Frontal cortex (tissue), 4 donors: ENCODE measurements around the gene TMEM11. TPM values are rescaled to one million over a fixed set of nuclear protein-coding genes. Genes with fewer than 3 reads are reported as not detected.
A peak's percentile ranks its signal among the peaks of the same experiment; 100 is the strongest.

Source experiments
- DNase-seq, 2 donors: peaks; one replicate each; pipeline ENCODE4 v3.0.0; 2012; ENCODE audit warnings: low spot score in 2 of 2
- FAIRE-seq: peaks from 2 replicates; lab custom pipeline; 2012; peaks lifted over from hg19 to GRCh38; lab: Jason Lieb, UNC
- total RNA-seq: library from RNA; depleted of rRNA; stranded (reverse); fragments of >200 nt; gene quantifications from one replicate; pipeline ENCODE4 v1.2.3, GENCODE V29; 2014
- donor health status: control.
- donor health status: control.
- donor health status: control.

Gene TMEM11, protein sequence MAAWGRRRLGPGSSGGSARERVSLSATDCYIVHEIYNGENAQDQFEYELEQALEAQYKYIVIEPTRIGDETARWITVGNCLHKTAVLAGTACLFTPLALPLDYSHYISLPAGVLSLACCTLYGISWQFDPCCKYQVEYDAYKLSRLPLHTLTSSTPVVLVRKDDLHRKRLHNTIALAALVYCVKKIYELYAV
- 11.0 TPM for total RNA-seq

DNA sequence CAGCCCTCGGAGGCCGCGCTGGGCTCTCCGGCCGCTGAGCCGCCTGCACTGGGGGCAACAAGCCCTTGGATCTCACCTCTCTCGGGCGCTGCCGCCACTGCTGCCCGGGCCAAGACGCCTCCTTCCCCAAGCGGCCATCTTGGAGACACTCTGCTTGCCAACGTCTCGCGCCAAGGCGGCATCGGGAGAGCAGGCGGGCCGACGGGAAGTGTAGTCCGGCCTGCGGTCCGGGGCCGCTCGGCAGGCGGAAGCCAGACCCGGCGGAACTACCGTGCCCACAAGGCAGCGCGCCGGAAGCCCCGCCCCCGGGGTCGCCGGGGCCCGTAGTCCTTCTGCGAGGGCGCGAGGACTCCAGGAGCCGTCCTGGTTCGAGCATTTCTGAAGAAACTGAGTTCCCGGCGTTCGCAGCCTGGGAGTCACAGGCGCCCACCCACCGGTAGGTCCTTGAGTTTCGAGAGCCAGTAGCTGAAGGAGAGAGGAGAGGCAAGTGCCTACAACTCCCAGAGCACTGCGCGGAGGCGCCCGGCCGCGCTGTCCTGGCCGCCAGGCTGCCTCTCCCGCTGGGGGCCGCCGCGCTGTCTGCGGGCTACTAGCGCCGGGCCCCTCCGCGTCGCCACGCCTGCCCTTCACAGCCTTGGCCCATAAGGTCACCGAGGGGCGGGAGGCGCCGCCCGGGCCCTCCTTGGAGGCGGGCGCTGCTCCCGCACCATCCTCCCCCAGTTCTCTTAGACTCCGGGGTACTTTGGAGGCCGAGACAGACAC lies at the start of gene TMEM11:
Gene TMEM11, minus strand, starts transcription at position 147 of the 762 bp plus-strand sequence. Its CDS starts 9 bp downstream, at position 138.
- DNase-seq (peak; percentile 99), FAIRE-seq (no peak)

DNA sequence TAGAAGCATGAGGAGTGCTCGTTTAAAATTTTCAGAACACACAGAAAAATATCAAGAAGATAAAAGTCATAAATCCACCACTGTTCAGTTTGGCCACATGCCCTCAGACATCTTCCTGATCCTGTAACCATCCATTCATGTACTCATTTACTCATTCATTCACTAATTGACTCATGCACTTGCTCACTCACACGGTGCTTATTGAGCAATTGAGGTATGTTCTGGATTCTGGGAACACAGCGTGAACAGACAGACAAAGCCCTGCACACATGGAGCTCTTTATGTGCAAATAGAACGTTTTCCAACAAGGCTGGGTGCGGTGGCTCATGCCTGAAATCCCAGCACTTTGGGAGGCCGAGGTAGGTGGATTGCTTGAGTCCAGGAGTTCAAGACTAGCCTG lies 49.4 kb upstream of the TMEM11 start:
- no peak for FAIRE-seq
- no peak for DNase-seq

DNA sequence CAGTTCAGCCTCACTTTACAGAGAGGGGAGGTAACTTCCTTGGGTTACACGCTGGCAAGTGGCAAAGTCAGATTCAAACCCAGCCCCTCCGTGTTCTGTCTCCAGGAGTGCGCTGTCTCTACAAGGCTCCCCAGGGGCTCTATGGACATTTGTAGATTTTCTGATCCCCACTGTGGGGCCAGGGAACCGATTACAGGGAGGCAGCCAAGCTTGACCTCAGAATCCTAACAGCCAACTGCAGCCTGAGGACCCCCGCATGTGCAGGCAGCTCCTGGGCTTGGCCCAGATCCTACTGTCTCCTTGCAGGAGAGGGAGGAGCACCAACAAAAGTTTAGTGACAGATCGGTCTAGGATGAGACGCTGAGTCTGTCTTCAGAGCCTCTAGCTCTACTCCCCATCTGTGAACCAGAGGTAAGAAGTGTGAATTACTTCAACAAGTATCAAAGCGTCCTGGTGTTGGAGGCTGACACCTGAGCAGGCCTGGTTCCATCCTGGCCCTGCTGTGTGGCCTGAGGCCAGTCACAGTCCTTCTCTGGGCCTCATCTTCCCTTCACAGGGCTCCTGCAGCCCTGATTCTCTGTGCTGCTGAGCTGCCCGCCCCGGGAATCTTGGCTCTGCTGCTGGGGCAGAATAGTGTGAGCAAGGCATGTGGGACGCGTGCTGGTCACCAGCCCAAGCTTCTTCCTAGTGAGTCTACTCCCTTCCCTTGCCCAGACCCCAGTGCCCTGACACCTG lies 48.5 kb upstream of the TMEM11 start:
- FAIRE-seq (no peak), DNase-seq (no peak)

DNA sequence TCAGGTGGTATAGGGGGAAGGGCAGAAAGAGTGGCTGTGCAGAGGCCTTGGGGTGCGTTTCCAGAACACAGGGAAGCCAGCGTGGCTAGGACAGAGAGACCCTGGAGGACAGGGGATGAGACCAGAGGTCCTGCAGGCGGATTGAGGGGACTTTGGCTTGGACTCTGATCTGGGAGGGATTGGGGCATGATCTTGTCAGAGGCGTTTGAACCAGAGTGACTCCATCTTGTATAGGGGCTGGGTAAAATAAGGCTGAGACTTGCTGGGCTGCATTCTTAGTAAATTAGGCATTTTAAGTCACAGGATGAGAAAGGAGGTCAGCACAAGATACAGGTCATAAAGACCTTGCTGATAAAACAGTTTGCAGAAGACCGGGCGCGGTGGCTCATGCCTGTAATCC lies 44.6 kb upstream of the TMEM11 start:
- no peak for FAIRE-seq

DNA sequence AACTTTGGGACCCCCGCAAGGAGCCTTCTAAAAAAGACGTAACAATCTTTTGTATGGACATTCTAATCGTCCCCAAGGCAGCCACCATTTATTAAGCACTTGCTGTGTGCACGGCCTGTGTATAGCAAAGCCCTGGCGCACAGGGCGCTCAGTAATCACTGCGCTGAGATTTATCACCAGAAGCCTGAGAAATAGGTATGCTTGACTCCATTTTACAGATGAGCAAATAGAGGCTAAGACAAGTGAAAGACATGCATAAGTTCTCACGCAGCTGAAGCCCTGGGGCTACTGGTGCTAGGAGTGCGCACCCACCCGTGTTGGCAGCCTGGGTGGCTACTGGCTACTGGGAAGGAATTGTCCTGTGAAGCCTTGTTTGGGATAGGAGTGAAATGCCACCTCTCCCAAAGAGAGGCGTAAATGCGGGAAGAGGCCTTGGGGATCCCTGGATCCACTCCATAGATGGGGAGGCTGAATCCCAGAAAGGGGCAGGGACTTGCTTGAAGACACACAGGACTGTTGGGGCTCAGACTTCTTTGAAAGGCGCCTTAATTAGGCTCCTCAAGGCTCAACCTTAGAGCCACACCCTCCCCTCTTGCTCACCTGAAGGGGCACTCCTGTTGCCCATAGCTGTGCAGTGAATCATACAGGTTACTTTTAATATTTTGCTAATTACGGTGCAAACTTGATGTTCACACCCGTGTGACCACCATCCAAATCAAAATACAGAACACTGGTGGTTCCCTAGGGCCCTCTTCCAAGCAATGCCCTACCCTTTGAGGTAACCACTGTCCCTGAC lies 39.9 kb upstream of the TMEM11 start:
- DNase-seq, result no peak
- no peak for FAIRE-seq

More for the DNA sequence above, 44.6 kb upstream of the TMEM11 start:
- no peak for DNase-seq

DNA sequence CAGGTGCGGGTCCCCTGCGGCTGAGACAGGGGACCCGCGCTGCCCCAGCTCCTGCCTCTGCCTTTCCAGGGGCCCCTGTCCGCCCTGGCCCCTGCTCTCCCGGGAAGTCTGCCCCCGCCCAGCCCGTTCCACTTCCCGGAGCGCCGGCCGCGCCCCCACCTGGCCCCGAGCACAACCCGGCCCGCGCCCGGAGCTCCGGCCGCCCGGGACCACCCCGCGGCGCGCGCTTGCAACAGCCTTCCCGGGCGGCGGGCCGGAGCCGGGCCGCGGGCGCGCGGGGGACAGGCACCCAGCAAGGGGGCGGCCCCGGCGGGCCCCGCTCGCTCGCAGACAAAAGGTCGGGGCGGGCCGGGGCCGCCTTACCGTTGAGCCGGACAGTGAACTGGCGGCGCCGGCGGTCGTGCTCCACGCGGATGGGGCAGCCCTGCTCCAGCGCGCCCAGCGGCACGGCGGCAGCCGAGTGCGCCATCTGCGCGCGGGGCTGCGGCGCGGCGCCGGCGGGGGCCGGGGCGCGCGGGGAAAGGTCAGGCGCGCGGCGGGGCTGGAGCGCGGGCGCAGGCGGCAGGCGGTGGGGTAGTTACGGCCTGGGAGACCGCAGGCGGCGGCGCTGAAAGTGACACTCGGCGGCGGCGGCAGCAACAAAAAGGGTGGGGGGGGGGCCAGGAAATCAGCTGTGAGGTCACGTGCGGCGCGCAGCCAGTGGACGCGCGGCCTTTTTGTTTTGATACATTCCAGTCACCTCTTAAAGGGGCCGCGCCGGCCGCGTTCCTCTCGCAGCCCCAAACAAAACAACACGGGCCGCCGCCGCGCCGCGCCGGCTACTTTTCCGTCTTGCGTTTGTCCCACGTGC lies 39.1 kb upstream of the TMEM11 start, which contains the start of gene NATD1:
Gene NATD1, minus strand, starts transcription at position 615 of the 850 bp plus-strand sequence. Its CDS starts 146 bp downstream, at position 469.
- FAIRE-seq, result no peak
- DNase-seq, result peak; percentile 93 to 95

DNA sequence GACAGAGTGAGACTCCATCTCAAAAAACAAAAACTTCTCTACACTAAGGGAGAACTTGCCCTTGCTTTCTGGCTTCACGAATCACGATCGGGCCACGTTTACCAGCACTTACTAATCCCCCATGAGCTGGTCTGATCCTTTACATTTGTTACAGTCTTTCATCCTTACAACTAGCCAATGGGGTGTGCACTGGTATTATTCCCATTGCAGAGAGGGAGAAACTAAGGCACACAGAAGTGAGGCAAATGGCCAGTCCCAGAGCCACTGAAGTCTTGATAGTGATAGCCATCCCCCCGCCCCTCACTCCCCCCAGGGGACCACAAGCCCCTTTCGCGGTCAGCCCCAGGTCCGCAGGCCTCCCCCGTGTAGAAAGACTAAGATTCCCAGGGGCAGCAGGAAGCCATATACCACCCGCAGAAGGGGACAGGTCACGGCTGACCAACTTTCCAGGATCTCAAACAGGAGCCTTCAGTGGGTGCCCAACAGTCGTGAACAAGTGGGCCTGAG lies 38.4 kb upstream of the TMEM11 start:
- no peak for DNase-seq
- FAIRE-seq, result no peak

DNA sequence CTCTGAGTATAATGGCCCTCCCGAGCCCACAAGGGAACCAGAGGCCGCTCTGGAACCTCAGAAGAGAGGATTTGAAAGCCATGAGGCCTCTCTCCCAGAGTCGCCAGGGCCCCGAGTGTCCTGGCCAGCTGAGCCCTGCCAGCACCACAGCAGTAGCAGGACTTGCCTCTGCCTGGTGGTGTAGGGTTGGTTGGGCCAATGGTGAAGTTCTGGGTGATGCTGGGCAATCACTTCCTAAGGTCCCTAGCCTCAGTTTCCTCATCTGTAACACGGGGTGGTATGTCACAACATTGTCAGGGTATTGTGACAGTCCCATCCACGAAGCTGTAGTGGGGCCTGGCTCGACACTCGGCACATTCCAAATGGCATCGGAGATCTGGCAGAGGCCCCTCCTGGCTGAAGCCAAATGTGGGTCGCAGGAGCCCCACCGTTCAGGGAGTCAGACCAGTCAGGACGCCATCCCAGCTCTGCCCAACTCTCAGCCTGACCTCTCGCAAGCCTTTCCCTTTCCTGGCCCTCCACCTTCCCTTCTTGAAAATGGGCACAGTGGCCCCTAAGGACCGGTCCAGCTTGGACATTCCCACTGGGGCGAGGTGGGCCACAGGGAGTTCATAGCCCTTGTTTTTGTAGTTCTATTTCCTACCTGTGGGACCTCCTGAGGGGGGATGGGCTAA lies 37.5 kb upstream of the TMEM11 start:
- DNase-seq (no peak), FAIRE-seq (no peak)

DNA sequence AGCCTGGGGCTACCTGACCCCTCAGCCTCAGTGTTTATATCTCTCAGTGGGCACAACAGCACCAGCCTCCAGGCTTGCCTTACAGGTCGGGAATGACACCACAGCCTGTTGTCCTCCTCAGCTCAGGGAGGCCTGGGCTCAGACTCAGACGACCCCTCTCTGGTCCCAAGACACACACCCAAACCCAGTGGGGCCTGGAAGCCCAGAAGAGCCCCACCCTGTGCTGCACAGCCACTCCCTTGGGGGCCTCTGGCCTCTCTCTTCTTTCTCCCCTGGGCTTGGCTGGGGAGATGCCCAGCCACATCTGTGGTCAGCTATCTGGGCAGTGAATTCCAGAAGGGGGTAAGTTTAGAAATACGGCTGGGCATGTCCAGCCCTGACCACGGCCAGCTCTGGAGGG lies 36.9 kb upstream of the TMEM11 start:
- DNase-seq (no peak), FAIRE-seq (no peak)

DNA sequence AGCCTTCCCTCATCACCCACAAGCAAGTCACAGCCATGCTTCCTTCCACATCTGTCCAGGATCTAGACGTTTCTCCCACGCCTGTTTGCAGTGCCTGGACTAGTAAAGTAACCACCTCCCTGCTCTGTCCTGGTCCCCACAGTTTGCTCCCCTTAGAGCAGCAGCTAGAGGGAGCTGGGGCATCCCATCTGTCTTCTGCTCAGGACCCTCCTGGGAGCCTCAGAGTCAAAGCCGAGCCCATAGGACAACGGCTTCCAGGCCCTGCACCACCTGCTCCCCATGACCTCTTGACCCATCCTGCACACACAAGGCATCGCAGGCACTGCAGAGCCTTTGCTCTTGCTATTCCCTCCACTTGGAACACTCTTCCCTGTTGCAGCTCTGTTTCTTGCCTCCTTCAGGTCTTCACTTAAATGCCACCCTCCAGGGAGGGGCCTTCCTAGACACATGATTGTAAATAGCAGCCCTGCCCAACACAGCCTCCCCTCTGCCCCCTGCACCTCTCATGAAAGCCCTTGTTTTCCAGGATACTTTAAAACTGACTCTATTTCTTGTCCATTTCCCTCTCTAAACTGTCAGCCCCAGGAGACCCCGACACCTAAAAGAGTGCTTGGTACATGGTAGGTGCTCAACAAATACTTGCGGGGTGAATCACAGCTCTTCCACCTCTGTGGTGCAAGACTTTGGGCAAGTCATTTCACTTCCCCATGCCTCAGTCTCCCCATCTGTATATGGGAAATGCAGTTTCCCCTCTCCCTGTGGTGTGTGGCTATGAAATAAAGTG lies 36.2 kb upstream of the TMEM11 start:
- FAIRE-seq, result no peak

DNA sequence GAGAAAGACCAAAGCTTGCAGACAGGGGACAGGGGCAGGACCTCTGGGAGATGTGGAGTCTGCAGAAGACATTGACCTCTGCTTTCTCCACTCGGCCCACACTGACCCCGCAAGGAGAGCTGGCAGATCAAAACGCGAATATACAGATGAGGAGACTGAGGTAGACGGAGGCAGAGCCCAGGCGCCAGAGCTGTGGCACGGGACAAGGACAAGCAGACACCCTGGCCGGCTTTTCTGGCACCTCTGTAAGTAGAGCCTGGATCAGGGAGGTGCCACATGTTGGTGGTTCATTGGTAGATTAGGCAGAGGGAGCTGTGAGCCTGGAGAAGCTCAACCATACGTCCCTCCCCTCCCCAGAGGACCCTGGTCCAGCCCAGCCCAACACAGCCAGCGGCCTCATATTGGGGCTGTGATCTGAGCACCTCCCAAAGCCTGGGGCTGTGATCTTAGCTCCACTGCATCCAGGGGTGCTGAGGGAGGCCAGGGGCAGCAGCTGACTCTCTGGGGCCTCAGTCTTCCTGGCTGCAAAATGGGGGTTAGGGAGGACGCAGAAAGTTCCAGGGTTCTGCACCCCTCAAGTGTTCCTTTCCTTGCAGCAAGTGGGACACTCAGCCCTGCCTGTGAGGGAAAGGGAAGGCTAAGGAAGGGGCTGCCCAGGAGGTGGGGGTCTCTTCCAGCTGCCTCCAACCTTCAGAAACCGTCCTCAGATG lies 35.3 kb upstream of the TMEM11 start:
- FAIRE-seq (no peak), DNase-seq (no peak)

More for the DNA sequence above, 36.2 kb upstream of the TMEM11 start:
- no peak for DNase-seq

DNA sequence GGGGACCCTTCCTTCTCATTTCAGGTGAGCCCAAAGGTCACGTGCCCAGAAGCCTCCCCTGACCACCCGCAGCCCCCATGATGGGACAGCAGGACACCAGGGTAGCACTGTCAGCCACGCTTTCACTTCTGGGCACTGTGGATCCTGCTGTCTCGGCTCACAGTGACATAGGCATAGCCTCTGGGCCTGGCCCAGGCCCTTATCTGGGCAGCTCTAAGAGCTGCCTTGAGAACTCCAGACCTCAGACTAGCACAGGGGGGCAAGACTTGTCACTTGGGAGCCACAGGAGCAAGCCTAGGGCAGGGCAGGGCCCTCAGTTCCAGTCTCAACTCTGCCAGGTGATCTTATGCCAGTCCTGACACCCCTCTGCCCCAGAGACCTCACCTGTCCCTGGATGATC lies 34.5 kb upstream of the TMEM11 start:
- no peak for DNase-seq
- no peak for FAIRE-seq

DNA sequence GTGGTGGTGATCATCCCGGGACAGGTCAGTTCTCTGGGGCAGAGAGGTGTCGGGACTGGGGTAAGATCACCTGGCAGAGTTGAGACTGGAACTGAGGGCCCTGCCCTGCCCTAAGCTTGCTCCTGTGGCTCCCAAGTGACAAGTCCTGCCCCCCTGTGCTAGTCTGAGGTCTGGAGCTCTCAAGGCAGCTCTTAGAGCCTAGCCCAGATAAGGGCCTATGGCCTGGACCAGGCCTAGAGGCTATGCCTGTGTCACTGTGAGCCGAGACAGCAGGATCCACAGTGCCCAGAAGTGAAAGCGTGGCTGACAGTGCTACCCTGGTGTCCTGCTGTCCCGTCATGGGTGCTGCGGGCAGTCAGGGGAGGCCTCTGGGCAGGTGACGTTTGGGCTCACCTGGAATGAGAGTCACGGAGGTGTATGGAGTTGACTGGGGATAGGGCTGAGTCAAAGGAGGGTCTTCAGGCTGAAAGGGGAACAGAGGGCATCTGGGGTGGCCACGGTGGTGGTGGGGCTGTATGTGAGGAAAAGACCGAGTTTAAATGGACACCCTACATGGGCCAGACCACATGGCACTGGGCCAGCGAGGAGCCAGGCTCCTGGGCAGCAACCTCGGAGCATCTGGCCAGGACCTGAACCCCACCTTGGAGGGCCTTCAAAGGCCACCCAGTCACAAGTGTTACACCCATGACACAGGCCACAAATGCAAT lies 33.7 kb upstream of the TMEM11 start:
- DNase-seq (no peak), FAIRE-seq (no peak)

DNA sequence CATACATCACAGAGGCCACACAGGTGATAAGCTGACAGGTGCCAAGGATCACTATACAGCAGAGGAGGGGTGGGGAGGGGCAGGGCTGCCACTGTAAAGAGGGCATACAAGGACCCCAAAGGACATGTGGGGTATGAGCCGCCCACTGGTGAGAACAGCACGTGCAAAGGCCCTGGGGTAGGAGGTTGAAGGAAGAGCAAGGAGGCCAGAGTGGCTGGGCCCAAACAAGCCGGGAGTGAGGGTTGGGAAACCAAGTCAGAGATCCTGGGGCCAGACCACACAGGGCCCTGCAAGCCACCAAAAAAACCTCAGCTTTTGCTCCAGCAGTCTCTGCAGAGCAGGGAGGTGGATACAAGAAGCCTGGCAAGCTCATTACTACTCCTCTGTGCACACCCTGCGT lies 32.7 kb upstream of the TMEM11 start:
- FAIRE-seq (no peak), DNase-seq (no peak)

DNA sequence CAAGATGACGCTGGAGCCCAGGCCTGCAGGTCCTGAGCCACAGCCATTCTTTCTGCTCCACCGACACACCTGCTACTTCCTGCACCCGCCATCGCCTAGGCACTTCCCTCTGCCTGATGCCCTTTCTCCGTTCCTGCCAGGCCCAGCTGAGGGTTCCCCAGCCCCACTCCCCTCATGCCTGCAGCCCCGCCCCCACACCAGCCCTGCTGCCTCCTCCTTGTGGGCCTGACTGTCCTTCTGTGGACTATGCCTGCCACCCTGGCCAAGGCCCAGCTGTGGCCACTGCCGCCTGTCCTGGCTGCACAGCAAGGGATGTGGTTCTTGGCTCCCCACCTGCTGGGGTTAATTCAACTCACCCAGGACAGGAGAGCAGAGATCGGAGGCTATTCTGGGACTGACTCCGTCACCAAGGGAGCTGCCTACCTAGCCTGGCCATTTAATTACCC lies 31.7 kb upstream of the TMEM11 start:
- no peak for DNase-seq
- no peak for FAIRE-seq
